ENCODE results near the gene SEMA5B.
A peak's percentile ranks its signal among the peaks of the same experiment; 100 is the strongest.

Gene SEMA5B

DNA sequence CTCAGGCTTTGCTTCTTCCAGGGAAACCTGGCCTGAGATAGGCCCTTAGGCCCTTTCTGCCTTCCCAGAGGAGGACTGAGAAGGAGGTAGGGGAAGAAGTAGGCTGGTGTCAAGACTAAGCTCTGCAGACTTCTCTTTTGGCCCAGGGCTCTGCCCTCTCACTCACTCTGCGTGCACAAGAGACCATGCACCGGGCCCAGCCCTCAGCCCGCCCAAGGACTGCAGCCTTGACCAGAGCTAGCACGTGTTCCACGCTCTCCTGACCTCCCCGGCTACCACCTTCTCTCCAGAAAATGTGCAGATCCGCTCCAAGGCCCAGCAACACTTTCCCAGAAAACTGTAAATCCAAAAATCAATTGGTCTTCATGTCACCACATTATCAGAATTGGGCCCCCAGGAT lies 59.8 kb downstream of the SEMA5B start:
- Histone ChIP-seq H3K27me3 (ENCODE audit: insufficient read depth, low read length) (no peaks in the 10 kb centered on the region), H3K79me2 (ENCODE audit: control insufficient read depth, insufficient read depth, low read length, poor library complexity) (no peaks in the 10 kb centered on the region), H3K9ac (ENCODE audit: low read length) (no peak overlapping the region), H3K79me1 (ENCODE audit: low read length) (no peaks in the 10 kb centered on the region), H3K4me2 (ENCODE audit: low read length) (no peak overlapping the region), H4K91ac (ENCODE audit: low read depth, low read length) (no peak overlapping the region), H3K4me1 (ENCODE audit: control insufficient read depth in 1 of 2, insufficient read depth in 2 of 2, low read length in 2 of 2) (peaks cover 0 to 3% of the 10 kb centered on the region in 2 experiments), H3K14ac (ENCODE audit: low read length) (no peak overlapping the region), H3K18ac (ENCODE audit: low read length) (no peak overlapping the region), H2AK5ac (ENCODE audit: low read length) (no peak overlapping the region), H4K8ac (ENCODE audit: low read depth, low read length) (no peak overlapping the region), H3K27ac (ENCODE audit: low read depth, low read length) (no peak overlapping the region), H3K23ac (ENCODE audit: low read length) (no peak overlapping the region), H3K36me3 (ENCODE audit: control insufficient read depth in 1 of 2, insufficient read depth in 2 of 2, low read length in 2 of 2) (no peaks in the 10 kb centered on the region), H3K4me3 (ENCODE audit: low read depth, low read length) (no peak overlapping the region), H2AFZ (ENCODE audit: insufficient read depth, low read length, poor library complexity) (no peak overlapping the region), H3K9me3 (ENCODE audit: insufficient read depth, low read depth, low read length) (no peaks in the 10 kb centered on the region), H2BK12ac (ENCODE audit: low read length) (no peak overlapping the region), H2BK120ac (ENCODE audit: insufficient read depth, low read length, poor library complexity) (no peak overlapping the region), H4K12ac (ENCODE audit: low read depth, low read length) (no peak overlapping the region), H2BK5ac (ENCODE audit: low read depth, low read length, poor library complexity) (no peak overlapping the region), H3K4ac (ENCODE audit: low read depth, low read length) (no peak overlapping the region)
- DNase-seq: no peak
- no CpG with 5 or more reads among the region's 7 CpGs for WGBS (ENCODE audit: extremely low coverage, insufficient coverage, insufficient read length)

DNA sequence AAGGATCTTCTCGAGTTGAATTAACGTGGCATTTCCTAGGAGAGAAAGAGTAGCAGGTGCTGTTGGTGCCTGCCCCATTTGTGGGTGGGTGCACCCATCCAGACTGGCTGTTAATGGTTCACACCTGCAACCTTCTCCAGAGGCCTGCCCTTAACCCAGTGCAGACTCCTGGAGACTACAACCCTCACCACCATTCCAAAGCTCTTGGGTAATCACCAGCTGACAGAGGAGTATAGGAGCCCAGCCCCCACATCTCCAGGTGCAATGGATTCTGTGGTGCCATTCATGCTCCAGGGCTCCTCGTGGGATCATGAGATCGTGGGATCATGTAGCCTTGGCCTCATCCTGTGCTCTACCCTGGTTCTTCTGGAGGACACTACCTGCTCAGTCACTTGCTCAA lies 60.2 kb downstream of the SEMA5B start:
- Histone ChIP-seq H3K79me1 (ENCODE audit: low read length) (no peaks in the 10 kb centered on the region), H3K36me3 (ENCODE audit: control insufficient read depth in 1 of 2, insufficient read depth in 2 of 2, low read length in 2 of 2) (no peaks in the 10 kb centered on the region), H3K4me1 (ENCODE audit: control insufficient read depth in 1 of 2, insufficient read depth in 2 of 2, low read length in 2 of 2) (peaks cover 0 to 3% of the 10 kb centered on the region in 2 experiments), H4K8ac (ENCODE audit: low read depth, low read length) (no peak overlapping the region), H2BK5ac (ENCODE audit: low read depth, low read length, poor library complexity) (no peak overlapping the region), H3K23ac (ENCODE audit: low read length) (no peak overlapping the region), H2AK5ac (ENCODE audit: low read length) (no peak overlapping the region), H3K14ac (ENCODE audit: low read length) (no peak overlapping the region), H3K9me3 (ENCODE audit: insufficient read depth, low read depth, low read length) (no peaks in the 10 kb centered on the region), H3K27ac (ENCODE audit: low read depth, low read length) (no peak overlapping the region), H3K27me3 (ENCODE audit: insufficient read depth, low read length) (no peaks in the 10 kb centered on the region), H3K18ac (ENCODE audit: low read length) (no peak overlapping the region), H4K12ac (ENCODE audit: low read depth, low read length) (no peak overlapping the region), H3K4me3 (ENCODE audit: low read depth, low read length) (no peak overlapping the region), H3K79me2 (ENCODE audit: control insufficient read depth, insufficient read depth, low read length, poor library complexity) (no peaks in the 10 kb centered on the region), H4K91ac (ENCODE audit: low read depth, low read length) (no peak overlapping the region), H2BK120ac (ENCODE audit: insufficient read depth, low read length, poor library complexity) (no peak overlapping the region), H3K4ac (ENCODE audit: low read depth, low read length) (no peak overlapping the region), H3K4me2 (ENCODE audit: low read length) (no peak overlapping the region), H2BK12ac (ENCODE audit: low read length) (no peak overlapping the region), H3K9ac (ENCODE audit: low read length) (no peak overlapping the region), H2AFZ (ENCODE audit: insufficient read depth, low read length, poor library complexity) (no peak overlapping the region)
- DNase-seq: peak in 1 of 2 donors; percentile 27
- no CpG with 5 or more reads among the region's 4 CpGs for WGBS (ENCODE audit: extremely low coverage, insufficient coverage, insufficient read length)

DNA sequence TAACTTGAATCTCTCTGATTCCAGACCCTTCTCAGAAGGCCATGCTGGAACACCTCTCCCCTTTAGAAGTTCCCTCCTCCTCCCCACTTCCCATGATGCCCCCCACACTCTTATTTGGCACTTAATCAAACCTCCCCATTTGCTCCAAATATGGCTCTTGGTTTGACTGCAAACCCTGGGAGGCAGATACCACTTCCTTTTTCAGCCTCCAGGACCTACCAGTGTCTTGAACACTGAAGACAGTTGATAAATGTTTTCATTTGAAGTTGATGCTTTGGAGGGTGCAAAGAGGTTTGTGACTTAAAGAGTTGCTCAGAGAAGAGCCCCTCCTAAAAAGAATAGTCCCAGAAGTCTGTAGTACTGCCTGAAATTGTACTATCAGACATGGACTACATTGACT lies 61.5 kb downstream of the SEMA5B start:
- Histone ChIP-seq H3K79me1 (ENCODE audit: low read length) (no peaks in the 10 kb centered on the region), H3K79me2 (ENCODE audit: control insufficient read depth, insufficient read depth, low read length, poor library complexity) (no peaks in the 10 kb centered on the region), H3K4me1 (ENCODE audit: control insufficient read depth in 1 of 2, insufficient read depth in 2 of 2, low read length in 2 of 2) (peaks cover 0 to 3% of the 10 kb centered on the region in 2 experiments), H3K27ac (ENCODE audit: low read depth, low read length) (no peak overlapping the region), H2BK12ac (ENCODE audit: low read length) (no peak overlapping the region), H3K9me3 (ENCODE audit: insufficient read depth, low read depth, low read length) (no peaks in the 10 kb centered on the region), H4K12ac (ENCODE audit: low read depth, low read length) (no peak overlapping the region), H4K8ac (ENCODE audit: low read depth, low read length) (no peak overlapping the region), H2AK5ac (ENCODE audit: low read length) (no peak overlapping the region), H2BK5ac (ENCODE audit: low read depth, low read length, poor library complexity) (no peak overlapping the region), H2BK120ac (ENCODE audit: insufficient read depth, low read length, poor library complexity) (no peak overlapping the region), H3K4ac (ENCODE audit: low read depth, low read length) (no peak overlapping the region), H3K9ac (ENCODE audit: low read length) (no peak overlapping the region), H4K91ac (ENCODE audit: low read depth, low read length) (no peak overlapping the region), H3K27me3 (ENCODE audit: insufficient read depth, low read length) (no peaks in the 10 kb centered on the region), H3K14ac (ENCODE audit: low read length) (no peak overlapping the region), H3K4me3 (ENCODE audit: low read depth, low read length) (no peak overlapping the region), H3K4me2 (ENCODE audit: low read length) (no peak overlapping the region), H3K36me3 (ENCODE audit: control insufficient read depth in 1 of 2, insufficient read depth in 2 of 2, low read length in 2 of 2) (no peaks in the 10 kb centered on the region), H2AFZ (ENCODE audit: insufficient read depth, low read length, poor library complexity) (no peak overlapping the region), H3K18ac (ENCODE audit: low read length) (no peak overlapping the region), H3K23ac (ENCODE audit: low read length) (no peak overlapping the region)
- no peak for DNase-seq

DNA sequence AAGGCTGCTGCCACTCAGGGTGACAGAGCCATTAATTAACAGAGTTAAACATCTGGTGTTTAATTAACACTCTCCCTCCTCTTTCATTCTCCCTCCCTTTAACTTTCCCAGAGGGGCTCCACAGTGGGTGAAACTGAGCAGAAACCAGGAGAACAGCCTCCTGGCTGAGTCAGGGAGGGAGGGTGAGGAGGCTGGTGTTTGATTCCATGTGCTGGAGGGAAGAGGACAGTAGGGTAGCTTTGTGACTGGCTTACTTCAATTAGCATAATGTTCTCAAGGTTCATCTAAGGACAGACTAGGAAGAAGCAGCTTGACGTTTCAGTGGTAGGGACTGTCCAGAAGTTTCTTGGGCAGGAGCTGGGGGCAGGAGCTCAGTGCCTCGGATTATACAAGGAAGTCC lies 62.8 kb downstream of the SEMA5B start:
- H3K79me2 ChIP-seq (ENCODE audit: control insufficient read depth, insufficient read depth, low read length, poor library complexity): no peaks in the 10 kb centered on the region
- H3K4ac ChIP-seq (ENCODE audit: low read depth, low read length): no peak overlapping the region
- no peak overlapping the region for H3K23ac ChIP-seq (ENCODE audit: low read length)
- H3K36me3 ChIP-seq (ENCODE audit: control insufficient read depth in 1 of 2, insufficient read depth in 2 of 2, low read length in 2 of 2): no peaks in the 10 kb centered on the region
- no peak overlapping the region for H3K18ac ChIP-seq (ENCODE audit: low read length)
- WGBS (ENCODE audit: extremely low coverage, insufficient coverage, insufficient read length): no CpG with 5 or more reads among the region's 2 CpGs
- H3K9ac ChIP-seq (ENCODE audit: low read length): no peak overlapping the region
- H3K27me3 ChIP-seq (ENCODE audit: insufficient read depth, low read length): no peaks in the 10 kb centered on the region
- H3K4me2 ChIP-seq (ENCODE audit: low read length): no peak overlapping the region
- H3K4me3 ChIP-seq (ENCODE audit: low read depth, low read length): no peak overlapping the region
- no peak overlapping the region for H2AFZ ChIP-seq (ENCODE audit: insufficient read depth, low read length, poor library complexity)
- H4K8ac ChIP-seq (ENCODE audit: low read depth, low read length): no peak overlapping the region
- H3K79me1 ChIP-seq (ENCODE audit: low read length): no peaks in the 10 kb centered on the region
- H2BK12ac ChIP-seq (ENCODE audit: low read length): no peak overlapping the region
- H2AK5ac ChIP-seq (ENCODE audit: low read length): no peak overlapping the region
- H3K27ac ChIP-seq (ENCODE audit: low read depth, low read length): no peak overlapping the region
- no peak overlapping the region for H4K91ac ChIP-seq (ENCODE audit: low read depth, low read length)
- no peak overlapping the region for H2BK5ac ChIP-seq (ENCODE audit: low read depth, low read length, poor library complexity)
- peaks cover 0 to under 1% of the 10 kb centered on the region in 2 experiments for H3K4me1 ChIP-seq (ENCODE audit: control insufficient read depth in 1 of 2, insufficient read depth in 2 of 2, low read length in 2 of 2)
- no peak overlapping the region for H3K14ac ChIP-seq (ENCODE audit: low read length)
- no peak overlapping the region for H4K12ac ChIP-seq (ENCODE audit: low read depth, low read length)
- H2BK120ac ChIP-seq (ENCODE audit: insufficient read depth, low read length, poor library complexity): no peak overlapping the region
- H3K9me3 ChIP-seq (ENCODE audit: insufficient read depth, low read depth, low read length): no peaks in the 10 kb centered on the region
- no peak for DNase-seq
